Activated CD4-positive, alpha-beta T cell treated with anti-CD3 and anti-CD28 coated beads, Interleukin-2, amount 50 U/mL, for 4 hours (primary cell): Measurements from ENCODE around the gene COA6.
"Not testable (repeated sequence)": the region's sequence is repeated elsewhere in the genome, so short reads cannot be mapped to it uniquely, and the experiment has no call there.

Experiments
- DNase-seq, 2 experiments: peaks; one replicate each; pipeline ENCODE4 v3.0.0-alpha.2; 2020

The COA6 gene

DNA sequence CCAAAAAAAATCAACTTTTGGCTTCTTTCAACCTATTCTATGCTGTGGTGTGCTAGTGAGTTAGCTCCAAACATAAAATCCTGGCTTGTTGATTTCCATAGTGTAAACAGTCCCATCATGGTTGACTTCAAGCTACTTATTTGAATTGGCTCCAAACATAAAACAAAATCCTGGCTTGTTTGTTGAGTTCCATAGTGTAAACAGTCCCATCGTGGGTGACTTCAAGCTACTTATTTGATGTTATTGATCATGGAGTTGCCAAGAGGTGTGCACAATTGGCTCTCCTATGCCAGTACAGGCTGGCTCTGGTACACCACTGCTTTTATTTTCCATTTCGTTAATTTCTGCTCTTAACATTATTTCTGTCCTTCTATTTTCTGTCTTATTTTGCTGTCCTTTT, 1.8 kb upstream of the COA6 start:
- no peak for DNase-seq

DNA sequence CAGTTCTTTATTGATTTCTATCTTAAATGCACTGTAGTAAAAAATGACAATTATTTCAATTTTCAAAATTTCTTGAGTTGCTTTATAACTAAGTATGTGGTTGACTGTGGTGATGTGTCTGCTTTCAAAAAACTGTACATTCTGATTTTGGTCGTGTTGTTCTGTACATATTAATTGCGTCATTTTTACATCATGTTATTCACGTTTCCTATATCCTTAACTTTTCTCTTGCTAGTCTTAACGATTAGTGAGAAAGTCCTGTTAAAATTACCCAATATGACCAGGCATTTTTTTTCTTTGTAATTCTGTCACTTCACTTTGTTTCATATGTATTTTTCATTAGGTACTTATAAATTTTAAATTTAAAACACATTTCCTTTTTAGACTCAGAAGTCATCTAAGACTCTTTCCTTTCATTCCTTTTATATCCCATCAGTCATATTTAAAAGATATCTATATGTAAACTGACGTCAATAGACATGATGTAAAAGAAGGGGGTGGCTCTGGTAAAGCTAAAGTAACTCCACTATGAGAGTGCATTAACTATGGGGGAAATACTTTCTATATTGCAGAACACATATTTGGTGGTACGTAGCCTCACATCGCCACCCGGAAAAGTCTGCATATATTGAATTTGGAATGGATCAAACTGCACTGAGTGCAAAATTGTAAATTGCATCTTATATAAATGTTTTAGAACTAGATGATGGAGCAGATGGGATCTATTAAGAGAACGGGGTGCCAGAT, 1.1 kb upstream of the COA6 start:
- DNase-seq: no peak

DNA sequence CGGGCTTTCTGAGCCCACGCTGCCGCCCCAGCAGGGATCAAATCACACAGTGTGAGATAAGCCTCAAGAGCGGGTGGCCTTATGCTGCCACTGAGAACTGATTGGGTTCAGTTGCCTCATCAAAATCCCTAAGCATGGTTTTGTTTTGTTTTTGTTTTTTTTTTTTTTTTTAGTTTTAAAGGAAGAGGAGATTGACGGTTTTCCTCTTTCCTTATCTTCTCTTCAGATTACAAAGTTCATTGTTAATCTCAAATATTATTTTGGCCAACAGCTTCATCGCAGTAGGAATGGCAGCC, 651 bp downstream of the COA6 start:
- no peak for DNase-seq

DNA sequence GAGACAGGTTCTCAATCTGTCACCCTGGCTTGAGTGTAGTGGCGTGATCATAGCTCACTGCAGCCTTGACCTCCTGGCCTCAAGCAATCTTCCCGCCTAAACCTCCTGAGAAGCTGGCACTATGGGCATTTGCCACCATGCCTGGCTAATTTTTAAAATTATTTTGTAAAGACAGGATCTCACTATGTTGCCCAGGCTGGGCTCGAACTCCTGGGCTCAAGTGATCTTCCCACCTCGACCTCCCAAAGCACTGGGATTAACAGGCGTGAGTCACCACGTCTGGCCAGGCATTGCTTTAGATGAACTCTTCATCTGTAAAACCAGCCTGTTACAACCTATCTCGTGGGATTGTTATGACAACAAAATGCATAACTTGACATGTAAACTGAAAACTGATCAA, 2.4 kb downstream of the COA6 start:
- DNase-seq: no peak

DNA sequence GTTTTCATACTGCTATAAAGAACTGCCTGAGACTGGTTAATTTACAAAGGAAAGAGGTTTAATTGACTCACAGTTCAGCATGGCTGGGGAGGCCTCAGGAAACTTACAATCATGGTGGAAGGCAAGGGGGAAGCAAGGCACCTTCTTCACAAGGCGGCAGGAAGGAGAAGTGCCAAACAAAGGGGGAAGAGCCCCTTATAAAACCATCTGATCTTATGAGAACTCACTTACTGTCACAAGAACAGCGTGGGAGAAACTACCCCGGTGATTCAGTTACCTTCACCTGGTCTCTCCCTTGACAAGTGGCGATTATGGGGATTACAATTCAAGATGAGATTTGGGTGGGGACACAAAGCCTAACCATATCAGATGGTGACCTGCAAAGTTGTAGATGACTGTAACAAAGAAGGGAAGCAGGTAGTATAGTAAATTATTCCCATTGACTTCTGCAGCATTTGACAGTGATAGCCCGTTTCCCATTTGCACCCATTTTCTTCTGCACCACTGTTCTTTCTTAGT, 6.4 kb downstream of the COA6 start:
- DNase-seq: not testable (repeated sequence)

DNA sequence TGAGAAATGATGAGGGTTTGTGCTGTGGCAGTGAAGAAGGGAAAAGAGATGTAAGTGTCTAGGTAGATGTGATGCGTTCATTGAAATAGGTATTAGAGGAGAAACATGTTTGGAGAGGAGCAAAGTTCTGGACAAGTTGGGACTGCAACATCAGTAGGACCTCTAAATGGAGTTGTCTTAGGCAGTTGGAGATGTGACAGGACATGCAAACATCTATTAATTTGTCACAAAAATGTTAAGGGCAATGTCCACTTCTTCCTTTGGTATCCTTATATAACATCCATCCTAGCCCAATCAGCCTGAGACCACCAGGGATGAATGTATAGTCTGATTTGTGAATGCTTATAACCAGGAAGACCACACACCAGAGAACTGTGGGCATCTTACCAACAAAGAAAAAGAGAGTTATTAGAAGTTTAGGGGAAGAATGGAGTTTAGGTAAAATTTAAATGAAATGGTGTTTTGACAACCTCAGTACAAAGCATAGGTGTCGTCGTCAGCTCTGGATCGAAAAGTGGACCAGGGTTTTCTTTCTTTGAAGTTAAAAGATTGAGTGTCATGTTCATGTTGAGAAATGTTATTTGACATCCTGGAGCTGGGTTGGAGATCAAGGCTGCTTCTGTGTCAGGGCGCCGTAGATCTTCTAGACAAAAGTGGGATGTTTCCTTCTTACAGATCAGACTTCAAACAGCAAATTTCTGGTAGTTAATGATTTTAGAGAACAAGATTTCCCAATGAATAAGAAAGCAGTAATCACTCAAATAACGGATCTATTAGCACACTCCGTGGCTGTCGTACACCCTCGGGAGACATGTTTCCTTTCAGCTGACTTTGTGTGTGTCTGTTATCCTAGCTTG, 8.7 kb downstream of the COA6 start:
- no peak for DNase-seq

DNA sequence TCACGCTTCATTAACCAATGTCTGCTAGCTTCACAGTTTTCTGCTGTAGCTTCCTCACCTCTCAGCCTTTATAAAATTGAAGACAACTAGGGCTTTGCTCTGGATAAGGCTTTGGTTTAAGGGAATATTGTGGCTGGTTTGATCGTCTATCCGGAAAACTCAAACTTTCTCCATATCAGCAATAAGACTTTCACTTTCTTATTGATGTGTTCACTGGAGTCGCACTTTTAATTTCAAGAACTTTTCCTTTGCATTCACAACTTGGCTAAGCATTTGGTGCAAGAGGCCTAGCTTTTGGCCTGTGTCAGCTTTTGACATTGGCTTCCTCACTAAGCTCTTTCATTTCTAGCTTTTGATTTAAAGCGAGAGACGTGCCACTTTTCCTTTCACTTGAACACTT, 12.9 kb downstream of the COA6 start:
- DNase-seq: no peak

DNA sequence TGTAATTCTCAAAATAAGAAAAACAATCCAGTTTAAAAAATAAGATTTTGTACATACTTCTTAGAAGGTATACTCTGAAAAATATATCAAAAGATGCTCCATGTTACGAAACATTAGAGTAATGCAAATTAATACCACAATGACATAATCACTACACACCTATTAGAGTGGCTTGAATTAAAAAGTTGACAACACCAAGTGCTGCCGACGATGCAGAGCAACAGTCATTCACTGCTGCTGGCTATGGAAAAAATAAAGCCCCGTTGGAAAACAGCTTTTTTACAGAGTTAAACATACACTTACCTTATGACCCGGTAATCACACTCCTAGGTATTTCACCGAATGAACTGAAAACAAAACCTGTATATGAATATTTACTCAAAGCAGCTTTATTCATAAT, 14.8 kb downstream of the COA6 start:
- no peak for DNase-seq

DNA sequence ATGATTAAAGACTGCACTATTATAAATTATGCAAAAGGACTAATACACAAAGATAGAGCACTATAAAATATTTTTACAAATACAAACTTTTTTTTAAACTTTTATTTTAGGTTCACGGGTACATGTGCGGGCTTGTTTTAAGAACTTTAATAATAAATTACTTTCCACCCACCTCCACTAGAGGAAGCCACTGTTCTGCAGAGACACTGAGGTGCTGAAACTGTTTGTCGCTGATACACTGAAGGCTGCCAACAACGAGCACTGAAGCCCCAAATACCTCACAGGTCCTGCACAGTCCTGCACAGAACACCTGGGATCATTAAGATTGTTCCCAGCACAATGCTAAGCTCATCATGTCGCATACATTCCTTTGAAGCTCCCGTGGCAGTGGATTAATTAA, 19.9 kb downstream of the COA6 start:
- peak in 1 of 2 experiments; percentile 6 for DNase-seq

DNA sequence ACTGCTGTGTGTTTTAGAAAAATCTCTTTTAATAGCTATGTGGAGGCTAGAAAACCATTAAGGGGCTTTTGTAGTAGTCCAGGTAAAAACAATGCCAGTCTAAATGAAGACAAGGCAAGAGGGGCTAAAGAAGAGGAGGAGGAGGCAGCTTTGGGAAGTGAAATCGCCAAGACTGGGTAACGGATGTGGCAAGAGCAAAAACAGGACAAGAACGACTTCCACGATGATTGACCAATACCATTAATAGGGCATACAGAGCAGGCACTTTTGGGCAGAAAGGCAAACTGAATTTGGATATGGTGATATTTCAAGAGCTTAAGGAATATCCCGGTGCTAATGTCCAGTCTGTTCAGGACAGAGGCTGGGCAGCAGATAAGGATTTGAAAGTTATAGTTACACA, 22.0 kb downstream of the COA6 start:
- no peak for DNase-seq

DNA sequence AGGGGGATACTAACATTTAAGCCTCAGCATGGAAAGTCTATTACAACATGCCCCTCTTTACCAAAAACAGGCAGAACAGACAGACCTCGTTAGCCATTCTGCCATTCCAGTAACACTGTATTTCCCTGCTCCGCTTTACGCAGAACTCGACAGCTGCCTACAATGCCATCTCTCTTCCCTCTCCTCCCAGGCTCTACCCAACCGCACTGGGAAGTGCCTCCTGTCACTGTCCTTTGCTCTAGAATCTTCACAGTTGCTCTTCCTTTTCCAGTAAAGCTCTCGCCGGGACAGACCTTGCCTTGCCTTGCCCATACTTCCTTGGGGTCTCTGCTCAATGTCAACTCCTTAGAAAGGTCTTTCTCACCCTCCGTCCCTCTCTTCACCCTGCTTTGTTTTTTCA, 22.8 kb downstream of the COA6 start:
- DNase-seq: no peak

DNA sequence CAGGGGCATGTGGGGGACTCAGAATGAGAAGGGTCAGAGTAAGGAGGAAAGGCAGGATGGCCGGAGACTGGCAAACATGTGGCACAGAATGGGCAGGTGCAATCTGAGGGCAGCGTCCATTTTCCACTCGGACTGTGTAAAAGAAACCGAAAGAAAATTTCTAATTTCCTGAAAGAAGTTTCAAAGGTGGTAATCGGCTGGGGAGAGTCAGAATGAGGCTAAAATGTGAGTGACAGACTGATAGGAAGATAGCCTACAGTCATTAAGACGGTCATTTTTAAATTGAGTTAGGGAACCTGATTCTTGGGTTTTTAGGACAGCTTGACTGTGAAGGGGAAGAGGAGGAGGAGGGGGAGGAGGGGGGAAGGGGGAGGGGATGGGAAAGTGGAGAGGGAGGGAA, 23.6 kb downstream of the COA6 start:
- DNase-seq: no peak

DNA sequence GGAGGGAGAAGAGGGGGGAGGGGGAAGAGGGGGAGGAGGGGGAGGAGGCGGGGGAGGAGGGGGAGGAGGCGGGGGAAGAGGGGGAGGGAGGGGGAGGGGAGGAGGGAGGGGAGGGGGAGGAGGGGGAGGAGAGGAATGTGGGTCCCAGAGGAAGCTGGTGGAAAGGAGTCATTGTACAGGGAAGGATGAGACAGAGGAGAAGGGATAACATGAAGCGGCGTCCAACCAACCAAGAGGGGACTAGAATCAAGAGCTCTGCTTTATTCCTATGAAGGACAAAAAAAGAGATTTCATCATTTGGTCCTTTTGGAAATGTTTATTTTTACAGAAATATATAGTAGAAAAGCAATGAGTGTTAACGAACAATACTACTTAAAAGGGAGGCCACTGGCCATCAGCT, 24.5 kb downstream of the COA6 start:
- DNase-seq: no peak

DNA sequence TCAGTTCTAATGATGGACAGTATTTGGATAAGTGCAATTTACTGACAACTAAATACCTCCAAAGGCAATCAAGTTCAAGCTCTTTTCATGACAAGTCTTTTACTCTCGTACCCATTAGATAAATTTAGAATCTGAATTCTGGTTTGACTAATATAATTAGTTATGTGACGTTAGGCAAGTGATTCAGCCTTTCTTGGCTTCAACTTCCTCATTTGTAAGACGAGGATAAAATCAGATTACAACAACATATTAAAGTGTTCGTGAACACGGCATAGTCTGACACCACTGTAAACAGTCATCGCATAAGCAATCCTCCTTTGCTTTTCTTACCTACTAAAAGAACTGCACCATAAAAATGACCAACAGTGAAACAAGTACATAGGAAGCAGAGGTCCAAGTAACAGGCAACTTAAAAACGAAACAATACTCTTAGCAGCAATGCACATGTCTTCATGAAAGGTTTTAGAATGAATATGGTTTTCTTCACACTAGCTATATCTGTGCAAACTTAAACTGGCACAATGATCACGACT, 25.7 kb downstream of the COA6 start:
- DNase-seq: no peak

DNA sequence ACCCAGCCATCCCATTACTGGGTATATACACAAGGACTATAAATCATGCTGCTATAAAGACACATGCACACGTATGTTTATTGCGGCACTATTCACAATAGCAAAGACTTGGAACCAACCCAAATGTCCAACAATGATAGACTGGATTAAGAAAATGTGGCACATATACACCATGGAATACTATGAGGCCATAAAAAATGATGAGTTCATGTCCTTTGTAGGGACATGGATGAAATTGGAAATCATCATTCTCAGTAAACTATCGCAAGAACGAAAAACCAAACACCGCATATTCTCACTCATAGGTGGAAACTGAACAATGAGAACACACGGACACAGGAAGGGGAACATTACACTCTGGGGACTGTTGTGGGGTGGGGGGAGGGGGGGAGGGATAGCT, 26.3 kb downstream of the COA6 start:
- not testable (repeated sequence) for DNase-seq

DNA sequence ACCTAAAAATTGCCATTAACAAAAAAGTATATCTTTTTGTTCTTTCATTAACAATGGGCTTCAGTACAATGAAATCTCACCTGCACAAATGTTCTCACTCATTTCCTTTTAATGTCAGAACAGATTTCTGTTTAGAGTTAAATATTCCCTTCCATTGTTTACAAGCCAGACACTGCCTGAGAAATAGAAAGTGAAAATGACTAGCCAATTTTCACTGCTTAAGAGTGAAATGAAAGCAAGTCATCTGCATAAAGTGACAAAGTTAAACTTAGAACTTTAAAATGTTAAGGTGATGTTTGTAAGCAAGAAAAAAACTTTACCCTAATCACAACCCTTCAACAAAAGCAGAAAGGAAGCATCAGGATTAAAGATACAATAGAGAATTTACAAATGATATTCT, 27.5 kb downstream of the COA6 start:
- DNase-seq: no peak

DNA sequence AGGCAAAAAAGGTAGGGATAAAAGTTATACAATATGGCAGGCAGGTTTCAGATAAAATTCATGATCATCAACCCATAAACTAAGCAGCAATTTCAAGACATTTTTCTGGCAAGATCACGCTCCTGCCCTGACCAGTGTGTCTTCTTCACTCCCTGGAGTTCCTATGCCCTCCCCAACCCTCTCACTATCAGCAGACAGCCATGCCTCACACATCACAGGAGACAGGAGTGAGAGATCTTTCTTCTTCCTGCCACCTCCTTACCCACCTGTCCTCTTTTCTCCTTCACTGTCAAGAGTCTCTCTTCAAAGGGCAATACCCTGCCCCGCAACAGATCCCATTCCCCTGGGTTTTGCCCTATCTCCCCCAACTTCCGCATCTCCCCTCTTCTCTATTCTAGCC, 28.4 kb downstream of the COA6 start:
- no peak for DNase-seq

DNA sequence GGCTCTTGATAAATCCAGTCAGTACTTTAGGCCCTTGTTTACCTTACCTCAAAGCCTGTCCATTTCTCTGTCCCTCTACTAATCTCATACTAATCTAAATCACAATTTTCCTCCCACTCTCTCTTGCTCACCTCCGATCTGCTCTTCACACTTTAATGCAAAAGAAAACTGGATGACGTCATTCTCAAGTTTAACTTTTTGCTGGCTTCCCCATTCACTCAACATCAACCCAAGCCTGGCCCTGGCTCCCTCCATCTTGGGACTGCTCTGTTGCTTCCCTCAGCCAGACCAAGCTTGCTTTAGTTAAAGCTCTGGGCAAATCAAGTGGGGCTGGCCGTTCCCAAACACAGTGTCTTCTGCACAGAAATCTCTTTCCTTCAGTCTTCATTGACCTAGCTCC, 29.7 kb downstream of the COA6 start:
- DNase-seq: no peak

DNA sequence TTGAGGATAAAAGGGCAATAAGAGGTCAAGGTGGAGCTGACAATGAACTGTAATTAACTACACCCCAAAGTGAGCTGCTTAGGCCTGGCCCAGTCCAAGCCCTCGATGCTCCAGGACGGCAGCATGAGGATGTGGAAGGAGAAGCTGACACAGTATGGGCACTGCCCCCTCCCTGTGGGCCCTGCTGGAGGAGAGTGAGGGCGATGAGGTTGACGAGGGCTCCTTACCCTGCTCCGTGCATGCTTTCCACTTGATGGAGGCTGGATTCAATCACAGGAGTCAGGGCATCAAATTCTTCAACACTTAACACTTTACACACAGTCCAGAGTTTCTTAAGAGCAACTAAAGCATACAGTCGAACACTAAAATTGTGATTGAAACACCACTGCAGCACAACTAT, 32.4 kb downstream of the COA6 start:
- DNase-seq: no peak

DNA sequence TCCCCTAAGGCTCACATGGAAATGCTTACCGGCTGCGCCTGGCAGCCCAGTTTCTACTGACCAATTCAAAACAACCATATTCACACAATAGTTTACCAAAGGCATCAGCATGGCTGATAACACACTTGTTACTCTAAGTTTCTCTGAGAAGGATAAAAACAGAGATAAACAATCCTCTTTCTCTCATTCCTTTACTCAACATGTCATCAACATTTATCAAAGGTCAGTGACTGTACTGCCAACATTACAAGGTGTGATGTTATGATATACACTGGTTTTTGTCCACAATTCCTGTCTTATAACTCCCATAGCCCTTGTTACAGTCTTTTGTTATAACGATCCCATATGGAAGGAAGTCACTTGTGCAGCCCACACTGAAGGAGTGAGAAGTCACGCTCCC, 33.6 kb downstream of the COA6 start:
- no peak for DNase-seq

DNA sequence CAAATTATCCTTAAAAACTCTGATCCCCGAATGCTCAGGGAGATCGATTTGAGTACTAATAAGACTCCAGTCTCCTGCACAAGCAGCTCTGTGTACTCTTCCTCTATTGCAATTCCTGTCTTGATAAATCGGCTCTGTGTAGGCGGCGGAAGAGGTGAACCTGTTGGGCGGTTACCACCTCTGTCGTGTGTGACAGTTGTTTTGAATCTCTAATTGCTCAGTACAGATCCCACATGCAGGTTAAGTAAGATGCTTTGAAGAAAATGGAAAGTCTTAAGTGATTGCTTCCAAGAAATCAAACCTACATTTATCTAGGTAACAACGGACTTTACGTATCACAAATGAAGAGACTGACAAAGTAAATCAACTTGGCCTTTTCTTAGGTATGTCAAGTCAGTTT, 35.5 kb downstream of the COA6 start:
- DNase-seq: peak; percentile 70 to 77

DNA sequence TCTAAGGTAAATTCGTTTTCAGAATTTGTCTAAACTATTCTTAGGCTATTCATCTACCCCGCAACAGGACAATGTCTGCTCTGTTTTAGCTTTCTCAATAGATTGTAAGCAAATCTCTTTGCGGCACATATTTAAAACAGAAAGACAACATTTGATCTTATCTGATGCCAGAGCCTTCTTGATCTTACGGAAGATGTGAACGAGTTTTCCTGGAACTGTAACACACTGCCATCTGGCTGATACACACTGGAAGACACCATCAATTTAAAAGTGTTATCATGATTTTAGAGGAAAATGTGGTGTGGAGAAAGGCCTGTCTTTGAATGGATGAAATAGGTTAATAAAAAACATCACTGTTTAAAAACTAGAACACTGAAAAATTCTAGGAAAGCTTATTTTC, 36.1 kb downstream of the COA6 start:
- DNase-seq: peak in 1 of 2 experiments; percentile 6

DNA sequence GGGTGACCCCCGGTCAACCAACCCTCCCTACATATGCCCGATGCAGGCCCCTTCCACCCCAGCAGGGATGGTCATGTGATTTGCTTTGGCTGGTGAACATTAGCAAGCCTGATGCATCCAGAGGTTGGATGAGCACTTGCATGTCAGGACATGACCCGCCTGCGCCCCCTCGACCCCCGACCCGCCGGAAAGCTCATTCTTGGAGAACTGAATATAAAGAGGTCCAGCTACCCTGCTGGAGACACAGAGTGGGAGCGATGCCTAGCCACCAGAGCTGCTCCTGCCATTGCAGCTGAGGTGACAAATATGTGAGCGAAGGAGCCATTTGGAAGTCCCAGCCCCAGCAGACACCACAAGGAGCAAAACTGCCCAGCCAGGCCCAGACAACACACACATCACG, 39.6 kb downstream of the COA6 start:
- DNase-seq: no peak

DNA sequence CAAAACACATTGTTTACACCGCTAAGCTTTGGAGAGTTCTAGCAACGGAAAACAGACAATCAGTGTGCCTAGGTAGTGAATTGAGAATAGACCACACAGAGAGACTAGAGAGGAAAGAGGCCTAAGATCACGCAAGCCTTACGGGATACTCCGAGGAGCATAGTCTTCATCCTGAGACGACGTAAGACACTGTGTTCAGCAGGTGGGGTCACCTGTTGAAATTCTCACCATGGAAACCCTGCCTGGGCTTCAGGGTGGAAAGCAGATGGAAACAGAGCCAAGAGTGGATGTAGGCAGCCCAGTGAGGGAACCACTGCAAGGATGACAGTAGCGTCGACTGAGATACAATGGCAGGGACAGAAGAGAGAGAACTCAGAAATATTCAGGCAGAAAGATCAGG, 40.2 kb downstream of the COA6 start:
- DNase-seq: no peak
